Measurements from ENCODE around the gene WDTC1.
"Not testable (repeated sequence)": the region's sequence is repeated elsewhere in the genome, so short reads cannot be mapped to it uniquely, and the experiment has no call there.

The WDTC1 gene

GRCh38 chr1:27234049-27234882 is at the start of gene WDTC1:
TSS of gene WDTC1 (plus strand) at chr1:27234632. CDS start at chr1:27261055, 26,423 bp downstream.
- peak; percentile 91 for DNase-seq (ENCODE audit: low spot score)

- not testable (repeated sequence) for DNase-seq (ENCODE audit: low spot score)
Measured at GRCh38 chr1:27184665-27185064, 49.8 kb upstream of the WDTC1 start.

GRCh38 chr1:27192039-27192529 is 42.3 kb upstream of the WDTC1 start:
- DNase-seq (ENCODE audit: low spot score), result no peak

GRCh38 chr1:27193194-27193593 is 41.2 kb upstream of the WDTC1 start:
- DNase-seq (ENCODE audit: low spot score), result no peak

GRCh38 chr1:27201295-27201694 is 33.1 kb upstream of the WDTC1 start:
- no peak for DNase-seq (ENCODE audit: low spot score)

- DNase-seq (ENCODE audit: low spot score), result no peak
Measured at GRCh38 chr1:27203946-27204345, 30.5 kb upstream of the WDTC1 start.

- not testable (repeated sequence) for DNase-seq (ENCODE audit: low spot score)
Measured at GRCh38 chr1:27207238-27207637, 27.2 kb upstream of the WDTC1 start.

- not testable (repeated sequence) for DNase-seq (ENCODE audit: low spot score)
Measured at GRCh38 chr1:27208143-27208850, 26.1 kb upstream of the WDTC1 start.

- no peak for DNase-seq (ENCODE audit: low spot score)
Measured at GRCh38 chr1:27216466-27216865, 18.0 kb upstream of the WDTC1 start.

- no peak for DNase-seq (ENCODE audit: low spot score)
Measured at GRCh38 chr1:27217401-27217800, 17.0 kb upstream of the WDTC1 start.

- no peak for DNase-seq (ENCODE audit: low spot score)
Measured at GRCh38 chr1:27218736-27219135, 15.7 kb upstream of the WDTC1 start.

GRCh38 chr1:27220096-27220495 is 14.3 kb upstream of the WDTC1 start:
- DNase-seq (ENCODE audit: low spot score), result no peak

GRCh38 chr1:27220702-27221497 is 13.5 kb upstream of the WDTC1 start:
- DNase-seq (ENCODE audit: low spot score), result not testable (repeated sequence)

GRCh38 chr1:27225621-27226020 is 8.8 kb upstream of the WDTC1 start:
- no peak for DNase-seq (ENCODE audit: low spot score)

GRCh38 chr1:27227765-27228164 is 6.7 kb upstream of the WDTC1 start:
- no peak for DNase-seq (ENCODE audit: low spot score)

GRCh38 chr1:27233667-27234048 is 774 bp upstream of the WDTC1 start:
- no peak for DNase-seq (ENCODE audit: low spot score)

- DNase-seq (ENCODE audit: low spot score), result no peak
Measured at GRCh38 chr1:27235827-27236226, 1.4 kb downstream of the WDTC1 start.

GRCh38 chr1:27237112-27237511 is 2.7 kb downstream of the WDTC1 start:
- DNase-seq (ENCODE audit: low spot score), result no peak

- no peak for DNase-seq (ENCODE audit: low spot score)
Measured at GRCh38 chr1:27238032-27238431, 3.6 kb downstream of the WDTC1 start.

- no peak for DNase-seq (ENCODE audit: low spot score)
Measured at GRCh38 chr1:27241677-27242076, 7.2 kb downstream of the WDTC1 start.

GRCh38 chr1:27243665-27244064 is 9.2 kb downstream of the WDTC1 start:
- not testable (repeated sequence) for DNase-seq (ENCODE audit: low spot score)

GRCh38 chr1:27246194-27246593 is 11.8 kb downstream of the WDTC1 start:
- no peak for DNase-seq (ENCODE audit: low spot score)

All from kidney capillary endothelial cell (primary cell).